ENCODE results near the gene SCN2B. TPM values are rescaled to one million over a fixed set of nuclear protein-coding genes. Genes with fewer than 3 reads are reported as not detected.

The SCN2B gene
- total RNA-seq, 1 experiment from 2014 or later: not detected

GRCh38 chr11:118144301-118145268 lies 31.9 kb downstream of the SCN2B start:
- H3K36me3 ChIP-seq: no peaks in the 10 kb centered on the region
- no peaks in the 10 kb centered on the region for H3K27me3 ChIP-seq
- no peak overlapping the region for H3K27ac ChIP-seq
- no peaks in the 10 kb centered on the region for H3K4me1 ChIP-seq
- H3K4me3 ChIP-seq: no peak overlapping the region
- DNase-seq: no peak
- no peaks in the 10 kb centered on the region for H3K9me3 ChIP-seq (replicated peaks)

DNA sequence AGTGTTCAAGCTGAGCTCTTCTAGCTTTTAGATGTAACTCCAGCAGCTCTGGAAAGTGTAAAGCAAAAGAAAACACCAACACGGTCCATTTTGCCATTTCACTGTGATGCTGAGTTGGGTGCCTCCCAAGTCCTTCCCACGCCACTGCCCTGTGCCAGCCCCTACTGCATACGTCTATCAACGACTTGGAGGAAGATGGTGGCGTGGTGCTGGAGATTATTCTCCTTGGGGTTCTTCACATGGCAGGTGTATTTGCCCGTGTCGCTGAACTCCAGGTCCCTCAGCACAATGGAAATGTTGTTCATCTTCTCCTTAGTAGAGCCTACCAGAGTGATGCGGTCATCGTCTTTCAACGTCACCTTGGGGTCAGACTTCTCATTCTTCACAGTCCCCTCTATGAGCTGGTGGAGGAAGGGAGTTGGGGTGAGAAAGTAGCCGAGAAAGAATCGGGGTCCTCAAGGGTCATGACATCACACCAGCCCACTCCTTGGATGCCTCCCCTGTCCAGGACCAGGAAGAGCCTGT lies 32.7 kb downstream of the SCN2B start:
- H3K4me1 ChIP-seq: no peaks in the 10 kb centered on the region
- H3K27ac ChIP-seq: no peak overlapping the region
- H3K36me3 ChIP-seq: no peaks in the 10 kb centered on the region
- H3K27me3 ChIP-seq: no peaks in the 10 kb centered on the region
- H3K9me3 ChIP-seq (replicated peaks): no peaks in the 10 kb centered on the region
- DNase-seq: no peak
- no peak overlapping the region for H3K4me3 ChIP-seq

- no peak for DNase-seq
- H3K27ac ChIP-seq: no peak overlapping the region
- H3K4me1 ChIP-seq: no peaks in the 10 kb centered on the region
- no peak overlapping the region for H3K4me3 ChIP-seq
- H3K27me3 ChIP-seq: 0 out of 2 replicates have a peak, but pooled peaks cover 2% of the 10 kb centered on the region
- H3K9me3 ChIP-seq (replicated peaks): no peaks in the 10 kb centered on the region
- H3K36me3 ChIP-seq: no peaks in the 10 kb centered on the region
These were observed 33.6 kb downstream of the SCN2B start for GRCh38 chr11:118142809-118143208.

DNA sequence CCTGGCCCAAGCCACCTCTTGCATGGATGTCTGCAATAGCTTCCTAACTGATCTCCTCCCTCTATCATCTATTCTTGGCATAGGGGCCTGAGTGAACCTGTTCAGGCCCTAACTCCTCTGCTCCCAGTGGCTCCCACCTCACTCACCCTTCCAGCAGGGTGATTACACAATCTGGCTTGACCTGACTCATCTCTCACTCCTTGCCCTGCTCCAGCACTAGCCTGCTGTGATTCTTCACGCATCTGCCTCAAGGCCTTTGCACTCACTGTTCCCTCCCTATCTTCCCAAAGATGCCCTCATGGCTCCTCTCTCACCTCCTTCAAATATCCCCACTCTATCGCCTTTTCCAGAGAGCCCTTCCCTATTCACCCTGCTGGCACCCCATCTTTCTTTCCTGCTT lies 34.4 kb downstream of the SCN2B start:
- Histone ChIP-seq H3K9me3 (replicated peaks) (no peaks in the 10 kb centered on the region), H3K27ac (no peak overlapping the region), H3K4me3 (no peak overlapping the region), H3K36me3 (no peaks in the 10 kb centered on the region), H3K27me3 (0 out of 2 replicates have a peak, but pooled peaks cover 2% of the 10 kb centered on the region), H3K4me1 (no peaks in the 10 kb centered on the region)
- DNase-seq: no peak

- Histone ChIP-seq H3K4me1 (no peaks in the 10 kb centered on the region), H3K9me3 (replicated peaks) (no peaks in the 10 kb centered on the region), H3K4me3 (no peak overlapping the region), H3K36me3 (no peaks in the 10 kb centered on the region), H3K27ac (no peak overlapping the region), H3K27me3 (0 out of 2 replicates have a peak, but pooled peaks cover 2% of the 10 kb centered on the region)
- DNase-seq: no peak
These were observed 36.9 kb downstream of the SCN2B start for GRCh38 chr11:118139578-118139977.

GRCh38 chr11:118138839-118139420 lies 37.5 kb downstream of the SCN2B start:
- no peak for DNase-seq
- H3K9me3 ChIP-seq (replicated peaks): no peaks in the 10 kb centered on the region
- H3K27me3 ChIP-seq: 0 out of 2 replicates have a peak, but pooled peaks cover 2% of the 10 kb centered on the region
- H3K36me3 ChIP-seq: no peaks in the 10 kb centered on the region
- H3K4me1 ChIP-seq: no peaks in the 10 kb centered on the region
- H3K27ac ChIP-seq: no peak overlapping the region
- no peak overlapping the region for H3K4me3 ChIP-seq

DNA sequence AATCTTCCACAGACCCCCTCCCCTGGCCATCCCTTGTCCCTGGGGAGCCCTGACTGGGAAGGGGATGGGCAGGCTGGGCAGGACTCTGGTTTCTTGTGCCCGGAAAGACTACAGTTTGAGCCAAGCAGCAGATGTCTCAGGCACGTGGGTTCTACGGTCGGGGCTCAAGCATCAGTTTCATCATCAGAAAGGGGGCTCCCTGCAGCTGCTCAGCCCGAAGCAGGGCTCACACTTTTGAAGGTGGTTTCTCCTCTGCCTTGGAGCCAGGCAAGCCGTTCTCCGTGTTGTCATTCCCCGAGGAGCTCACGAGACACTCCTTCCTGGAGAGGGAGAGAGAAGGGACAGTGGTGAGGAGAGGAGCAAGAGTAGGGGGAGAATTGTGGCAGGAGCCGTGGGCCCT lies 39.6 kb downstream of the SCN2B start:
- Histone ChIP-seq H3K9me3 (replicated peaks) (no peaks in the 10 kb centered on the region), H3K27ac (no peak overlapping the region), H3K4me3 (no peak overlapping the region), H3K27me3 (0 out of 2 replicates have a peak, but pooled peaks cover 2% of the 10 kb centered on the region), H3K4me1 (no peaks in the 10 kb centered on the region), H3K36me3 (no peaks in the 10 kb centered on the region)
- no peak for DNase-seq

DNA sequence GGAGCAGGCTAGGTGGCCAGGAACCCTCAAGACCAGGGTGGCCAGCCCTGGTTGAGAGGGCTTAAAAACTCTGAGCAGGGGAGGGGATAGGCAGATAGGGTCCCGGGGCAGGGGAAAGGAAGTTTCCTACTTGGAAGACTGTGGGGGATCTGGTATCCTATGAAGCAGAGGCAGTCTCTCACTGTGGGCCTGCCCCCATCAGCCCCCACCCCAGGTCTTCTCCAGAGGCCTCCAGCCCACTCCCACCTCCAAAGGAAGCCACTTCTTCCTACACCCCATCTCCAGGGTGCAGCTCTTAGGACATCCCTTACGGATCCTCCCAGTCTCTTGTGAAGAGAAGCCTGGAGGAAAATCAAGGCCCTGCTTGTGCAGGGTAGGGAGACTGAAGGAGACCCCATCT lies 40.1 kb downstream of the SCN2B start:
- no peak for DNase-seq
- H3K4me3 ChIP-seq: no peak overlapping the region
- H3K27ac ChIP-seq: no peak overlapping the region
- H3K9me3 ChIP-seq (replicated peaks): no peaks in the 10 kb centered on the region
- no peaks in the 10 kb centered on the region for H3K4me1 ChIP-seq
- H3K27me3 ChIP-seq: 0 out of 2 replicates have a peak, but pooled peaks cover 2% of the 10 kb centered on the region
- no peaks in the 10 kb centered on the region for H3K36me3 ChIP-seq

DNA sequence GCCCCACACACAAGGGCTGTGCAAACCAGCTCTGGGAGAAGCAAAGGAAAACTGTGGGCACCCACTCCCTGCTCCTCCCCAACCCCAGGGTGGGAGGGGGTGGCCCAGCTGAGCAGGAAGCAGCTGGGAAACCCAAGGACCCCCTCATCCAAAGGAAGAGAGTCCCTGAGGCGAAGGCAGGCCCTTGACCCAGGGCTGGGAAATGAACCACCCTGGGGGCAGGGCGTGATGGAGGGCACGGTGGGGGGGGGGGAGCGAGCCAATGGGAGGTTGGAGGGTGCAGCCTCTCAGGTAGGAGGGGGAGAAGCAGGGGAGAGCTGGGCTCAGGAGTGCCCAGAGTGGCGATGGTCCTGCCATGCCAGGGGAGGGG lies 40.7 kb downstream of the SCN2B start:
- no peak overlapping the region for H3K27ac ChIP-seq
- H3K9me3 ChIP-seq (replicated peaks): no peaks in the 10 kb centered on the region
- 0 out of 2 replicates have a peak, but pooled peaks cover 2% of the 10 kb centered on the region for H3K27me3 ChIP-seq
- no peaks in the 10 kb centered on the region for H3K4me1 ChIP-seq
- no peak for DNase-seq
- no peak overlapping the region for H3K4me3 ChIP-seq
- H3K36me3 ChIP-seq: no peaks in the 10 kb centered on the region

DNA sequence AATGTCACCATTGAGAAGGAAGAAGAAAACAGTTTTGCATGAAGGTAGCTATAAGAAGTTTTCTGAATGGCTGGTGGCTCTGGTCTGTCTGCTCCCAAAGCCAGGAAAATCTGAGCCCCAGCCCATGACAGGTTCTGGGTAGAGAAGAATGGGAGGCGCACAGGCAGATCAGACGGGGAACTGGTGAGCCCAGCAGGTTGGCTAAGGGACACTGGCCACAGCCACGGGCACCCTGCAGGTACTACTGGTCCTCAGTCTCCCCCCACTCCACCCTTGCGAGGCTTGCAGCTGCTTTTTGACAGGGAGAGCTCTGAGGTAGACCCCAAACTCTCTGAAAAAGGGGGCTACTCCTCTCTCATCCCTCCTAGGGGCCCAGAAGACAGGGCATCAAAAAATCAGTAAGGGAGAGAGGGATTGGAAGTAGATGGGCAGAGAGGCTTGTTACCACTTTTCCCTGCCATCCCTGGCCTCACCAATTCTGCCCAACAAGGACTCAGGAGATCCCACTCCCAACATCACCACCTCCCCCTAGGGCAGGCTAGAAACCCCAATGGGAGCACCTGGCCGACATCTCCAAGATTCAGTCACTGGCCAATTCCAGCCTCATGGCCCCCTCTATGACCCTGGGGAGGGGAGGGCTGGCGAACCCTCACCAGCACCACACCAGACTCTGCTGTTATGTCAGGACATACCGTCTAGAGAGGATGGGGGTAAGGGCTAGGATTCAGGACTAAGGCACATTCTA lies 41.2 kb downstream of the SCN2B start:
- Histone ChIP-seq H3K27me3 (0 out of 2 replicates have a peak, but pooled peaks cover 2% of the 10 kb centered on the region), H3K36me3 (no peaks in the 10 kb centered on the region), H3K4me3 (no peak overlapping the region), H3K4me1 (no peaks in the 10 kb centered on the region), H3K9me3 (replicated peaks) (no peaks in the 10 kb centered on the region), H3K27ac (no peak overlapping the region)
- DNase-seq: no peak

DNA sequence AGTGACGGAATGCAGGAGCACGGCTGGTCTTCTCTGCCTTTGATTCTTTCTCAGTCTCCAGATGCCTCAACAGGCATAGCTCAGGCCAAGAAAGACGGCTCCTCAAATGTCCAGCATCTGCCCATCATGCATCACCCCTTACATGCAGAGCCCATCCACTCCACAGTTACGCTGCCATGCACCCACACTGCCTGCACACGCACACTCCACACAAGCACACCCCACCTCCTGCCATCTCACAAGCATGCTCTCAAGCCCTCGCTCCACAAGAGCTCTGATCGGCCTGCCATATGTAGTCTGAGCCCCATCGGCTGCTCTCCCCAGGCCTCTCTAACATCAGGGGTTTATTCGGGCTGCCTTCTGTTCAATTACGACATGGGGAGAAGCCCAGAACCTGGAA lies 42.6 kb downstream of the SCN2B start:
- no peaks in the 10 kb centered on the region for H3K4me1 ChIP-seq
- no peaks in the 10 kb centered on the region for H3K9me3 ChIP-seq (replicated peaks)
- H3K4me3 ChIP-seq: no peak overlapping the region
- H3K36me3 ChIP-seq: no peaks in the 10 kb centered on the region
- H3K27me3 ChIP-seq: 0 out of 2 replicates have a peak, but pooled peaks cover 2% of the 10 kb centered on the region
- H3K27ac ChIP-seq: no peak overlapping the region
- DNase-seq: no peak

DNA sequence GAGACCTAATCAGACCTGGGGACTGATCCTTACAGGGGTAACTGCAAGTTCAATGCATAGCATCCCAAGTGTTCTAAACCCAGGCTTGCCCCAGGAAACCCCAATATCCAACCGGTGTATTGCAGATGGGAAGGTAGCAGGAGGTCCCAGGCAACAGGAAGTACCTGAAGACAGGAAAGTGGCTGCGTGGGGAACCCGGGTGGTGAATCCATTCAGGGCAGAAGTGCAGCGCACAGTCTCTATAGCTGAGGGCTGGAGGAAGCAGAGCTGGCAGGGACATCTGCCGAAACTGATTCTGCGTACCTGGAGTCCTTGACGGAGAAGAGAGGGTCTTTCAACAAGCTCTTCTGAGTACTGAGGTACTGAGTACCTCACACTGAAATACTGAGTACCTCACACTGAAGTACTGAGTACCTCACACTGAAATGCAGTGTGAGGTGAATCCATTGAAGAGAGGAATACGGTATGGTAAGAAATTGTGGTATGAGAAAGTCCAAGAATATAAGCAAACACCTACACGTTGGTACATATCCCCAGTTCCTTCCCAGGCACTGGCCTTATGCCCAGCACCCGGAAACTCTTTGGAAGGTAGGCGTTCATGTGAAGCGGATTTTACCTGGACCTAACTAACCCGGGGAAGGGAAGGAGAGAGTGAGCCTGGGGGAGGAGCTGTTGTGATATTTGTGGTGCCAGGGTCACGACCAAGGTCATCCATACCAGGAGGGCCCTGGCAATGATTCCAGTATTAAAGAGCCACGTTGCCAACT lies 43.9 kb downstream of the SCN2B start:
- H3K4me1 ChIP-seq: no peaks in the 10 kb centered on the region
- no peaks in the 10 kb centered on the region for H3K27me3 ChIP-seq
- no peak overlapping the region for H3K27ac ChIP-seq
- DNase-seq: no peak
- no peaks in the 10 kb centered on the region for H3K9me3 ChIP-seq (replicated peaks)
- no peak overlapping the region for H3K4me3 ChIP-seq
- H3K36me3 ChIP-seq: no peaks in the 10 kb centered on the region

GRCh38 chr11:118129471-118130172 lies 46.8 kb downstream of the SCN2B start:
- H3K36me3 ChIP-seq: no peaks in the 10 kb centered on the region
- no peak for DNase-seq
- no peaks in the 10 kb centered on the region for H3K9me3 ChIP-seq (replicated peaks)
- no peaks in the 10 kb centered on the region for H3K4me1 ChIP-seq
- no peak overlapping the region for H3K27ac ChIP-seq
- no peaks in the 10 kb centered on the region for H3K27me3 ChIP-seq
- no peak overlapping the region for H3K4me3 ChIP-seq
